Heart left ventricle (tissue), 16 donors: Measurements from ENCODE around the gene CELA3B. TPM values are rescaled to one million over a fixed set of nuclear protein-coding genes. Genes with fewer than 3 reads are reported as not detected.
"Not testable (repeated sequence)": the region's sequence is repeated elsewhere in the genome, so short reads cannot be mapped to it uniquely, and the experiment has no call there.

Source experiments
- ATAC-seq, 4 donors: fragments of 200-7000 bp; cut with Tn5 transposase; one replicate each; pipeline ENCODE4 v1.9.1; 2020 to 2022; ENCODE audit warnings: moderate library complexity in 4 of 4, mild to moderate bottlenecking in 3 of 4, moderate number of reproducible peaks in 1 of 4
- DNase-seq, 5 donors: peaks; one replicate each; pipeline ENCODE4 v3.0.0-alpha.2; 2020
- H3K27ac ChIP-seq, 12 donors: fragments of 200-600 bp; sonication (generic) in 4 of 12; one replicate each; pipeline versions ENCODE4 v1.5.0 to v1.8.0; 2016 to 2022; ENCODE audit warnings: mild to moderate bottlenecking in 2 of 12
- H3K27me3 ChIP-seq, 9 donors: fragments of 200-600 bp; sonication (generic) in 2 of 9; one replicate each; pipeline versions ENCODE4 v1.5.1 to v1.8.0; 2016 to 2022; ENCODE audit warnings: mild to moderate bottlenecking in 3 of 9
- H3K36me3 ChIP-seq, 9 donors: fragments of 200-600 bp; sonication (generic) in 2 of 9; one replicate each; pipeline versions ENCODE4 v1.5.0 to v1.8.0; 2018 to 2022; ENCODE audit warnings: mild to moderate bottlenecking in 2 of 9
- H3K4me1 ChIP-seq, 12 donors: fragments of 200-600 bp; sonication (generic) in 4 of 12; one replicate each; pipeline versions ENCODE4 v1.5.0 to v1.8.0; 2016 to 2022; ENCODE audit warnings: mild to moderate bottlenecking in 3 of 12
- H3K4me3 ChIP-seq, 12 donors: fragments of 200-600 bp; sonication (generic) in 4 of 12; one replicate each; pipeline versions ENCODE4 v1.5.0 to v1.8.0; 2017 to 2022; ENCODE audit warnings: mild to moderate bottlenecking in 9 of 12, moderate library complexity in 4 of 12
- H3K9me3 ChIP-seq, 12 donors: fragments of 200-600 bp; sonication (generic) in 4 of 12; one replicate each; pipeline versions ENCODE4 v1.5.0 to v1.8.0; 2016 to 2022; ENCODE audit warnings: mild to moderate bottlenecking in 1 of 12
- POLR2A ChIP-seq, 2 donors: fragments of 450-650 bp; IDR thresholded peaks; one replicate each; pipeline ENCODE4 v1.6.1; 2017; ENCODE audit warnings: antibody characterized with exemption in 2 of 2, mild to moderate bottlenecking in 2 of 2, moderate library complexity in 2 of 2
- WGBS, 4 donors: extraction: QIAGEN DNeasy Blood & Tissue Kit in 2 of 4; methylation state at CpG; one replicate each; pipeline versions ENCODE4 v1.1.5 to v1.1.7; 2013 to 2018; 5-methylcytosine and 5-hydroxymethylcytosine counted together
- intact Hi-C, 10 donors: fragments of 100-400 bp; cut with DNase I; formaldehyde crosslinking; loops; one replicate each; pipeline versions ENCODE4 v1.11.1 to v1.14.2; 2022
- polyA plus RNA-seq, 2 donors: library from polyadenylated mRNA; stranded (reverse); fragments of 200-250 nt; gene quantifications; one replicate each; pipeline ENCODE4 v1.2.3, GENCODE V29; 2013
- total RNA-seq, 9 donors: library from RNA; depleted of rRNA in 2 of 9; stranded (reverse); fragments of >200 nt in 2 of 9; fragmentation: NEBNext Ultra II Directional in 3 of 9; extraction: Animal tissue kit (Norgen Biotek cat#: 25700) in 3 of 9; gene quantifications; one replicate each; pipeline versions ENCODE4 v1.1.0 to v1.2.4, GENCODE V29; 2016 to 2023
- TF ChIP-seq, protein P1 (sequence below), 12 donors: fragments of 200-600 bp; sonication (generic) in 4 of 12; IDR thresholded peaks; one replicate each; pipeline versions ENCODE4 v1.5.0 to v1.8.0; 2018 to 2022; ENCODE audit warnings: antibody characterized with exemption in 12 of 12, mild to moderate bottlenecking in 5 of 12
- donor health status: ischemic (EF 13 %, LVEDD 7.1; RV severe dilation, severe dysfunction).
- donor health status: healthy with polysubstance abuse.
- donor health status: DM: no; HTN: yes; CAD: no.
- donor health status: DM: no; HTN: no; CAD: no.
- donor health status: ischemic (EF 25% LVEDD 6.9; RV normal size, moderate dysfunction).
- donor health status: ischemic (EF 25% LVEDD 5.7; RV mildly dilated, moderate dysfunction).
- donor health status: healthy.
- donor health status: DM: yes; HTN: yes; CAD: no.
- donor health status: ischemic (EF 35%, LVEDD 5.7; RV mildly dilated, moderate dysfunction).
- donor health status: nonischemic (EF 11% LVEDD 7.7; RV severe dilation, severe dysfunction).
- donor health status: DM: yes; HTN: yes; CAD: no.
- donor health status: PGD.
- donor health status: ischemic (EF 29% LVEDD 5.4; RV normal size, mild dysfunction).
- donor health status: nonischemic (EF 23%, LVEDD 6.1; RV moderate dilation, normal function).

Gene CELA3B
- total and polyA plus RNA-seq, 11 donors, result 0.24 to 2.6 (median 1.5) TPM; not detected in 5

- H3K4me3 ChIP-seq, H3K36me3 ChIP-seq, H3K27ac ChIP-seq, ATAC-seq, DNase-seq, H3K27me3 ChIP-seq, H3K4me1 ChIP-seq, H3K9me3 ChIP-seq, intact Hi-C loops: not testable (repeated sequence)
- WGBS, 4 donors, result 90 to 96% (median 93%) methylated on average over 8 of the region's 8 CpGs
Observed at GRCh38 chr1:21994716-21995115, 17.9 kb downstream of the CELA3B start.

GRCh38 chr1:21996663-21996970 is 19.8 kb downstream of the CELA3B start:
- H3K27me3 ChIP-seq, DNase-seq, ATAC-seq, H3K36me3 ChIP-seq, H3K27ac ChIP-seq, H3K9me3 ChIP-seq, H3K4me1 ChIP-seq, intact Hi-C loops, H3K4me3 ChIP-seq: not testable (repeated sequence)
- 86 to 94% (median 89%) methylated on average over 2 to 3 of the region's 3 CpGs for WGBS, 4 donors

DNA sequence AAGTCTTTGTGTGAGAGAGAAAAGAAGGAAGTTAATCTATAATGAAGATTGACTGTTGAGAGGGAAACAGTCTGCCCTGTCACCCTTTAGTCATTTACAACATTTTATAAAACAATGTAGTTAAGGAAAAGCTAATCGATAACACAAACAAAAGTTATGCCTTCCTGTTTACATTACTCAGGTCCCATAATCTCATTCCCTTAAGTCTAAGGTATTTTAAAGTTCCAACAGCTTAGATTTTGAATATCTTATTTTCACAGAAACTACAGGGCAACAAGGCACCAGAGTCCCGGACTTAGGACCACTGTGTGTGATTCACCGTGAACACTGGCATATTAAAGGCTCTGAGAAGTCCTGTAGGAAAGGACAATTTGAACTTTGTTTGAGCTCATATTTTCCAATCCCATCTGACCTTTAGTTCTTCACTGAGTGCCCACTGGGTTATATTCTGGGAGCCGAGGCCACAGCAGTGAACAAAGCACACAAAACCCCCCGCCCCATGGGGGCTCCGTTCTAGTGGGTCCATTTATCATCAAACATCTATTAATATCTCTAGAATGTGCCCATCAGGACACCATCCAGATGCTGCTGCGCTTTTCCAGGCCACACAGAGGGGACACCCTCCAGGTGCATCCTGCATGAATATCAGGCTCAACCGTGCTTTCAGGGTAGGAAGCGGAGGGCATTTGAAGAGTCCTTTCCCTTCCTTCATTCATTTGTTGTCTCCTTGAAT is 21.2 kb downstream of the CELA3B start:
- peak in 1 of 5 donors; percentile 24 for DNase-seq
- H3K4me1 ChIP-seq, H3K9me3 ChIP-seq, H3K27me3 ChIP-seq, H3K36me3 ChIP-seq, H3K27ac ChIP-seq, intact Hi-C loops, ATAC-seq, H3K4me3 ChIP-seq: not testable (repeated sequence)
- WGBS, 4 donors, result 65 to 81% (median 73%) methylated on average over 9 of the region's 9 CpGs

- H3K27ac ChIP-seq, H3K9me3 ChIP-seq, H3K36me3 ChIP-seq, ATAC-seq, H3K4me1 ChIP-seq, H3K4me3 ChIP-seq, intact Hi-C loops, H3K27me3 ChIP-seq: not testable (repeated sequence)
- 61 to 76% (median 73%) methylated on average over 6 to 15 of the region's 15 CpGs for WGBS, 4 donors
- DNase-seq, result peak in 1 of 5 donors; percentile 7
Observed at GRCh38 chr1:21998624-21999294, 21.9 kb downstream of the CELA3B start.

GRCh38 chr1:21999645-22000044 is 22.8 kb downstream of the CELA3B start:
- H3K27me3 ChIP-seq, intact Hi-C loops, H3K4me1 ChIP-seq, H3K4me3 ChIP-seq, H3K27ac ChIP-seq, H3K9me3 ChIP-seq, H3K36me3 ChIP-seq: not testable (repeated sequence)
- ATAC-seq, result peak in 3 of 4 donors; percentile 68 to 76 (median 75)
- WGBS, 4 donors, result 10 to 43% (median 33%) methylated on average over 4 to 7 of the region's 7 CpGs
- peak in 1 of 5 donors; percentile 14 for DNase-seq

DNA sequence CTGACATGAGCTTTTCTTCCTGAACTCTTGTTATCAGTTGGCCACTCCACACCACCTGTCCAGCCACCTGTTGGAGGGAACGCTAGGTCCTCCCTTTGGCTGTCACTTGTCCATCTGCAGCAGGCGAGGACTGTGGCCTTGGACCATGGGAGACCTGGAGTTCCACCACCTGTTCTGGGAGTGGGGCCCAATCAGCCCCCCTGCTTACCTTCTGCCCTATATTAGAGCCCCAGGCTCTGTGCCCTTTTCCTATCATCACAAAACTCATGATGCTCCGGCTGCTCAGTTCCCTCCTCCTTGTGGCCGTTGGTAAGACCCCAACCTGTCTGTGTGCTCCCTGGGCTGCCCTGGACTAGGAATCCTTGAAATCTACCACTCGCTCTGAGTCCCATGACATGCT is 24.6 kb downstream of the CELA3B start, which contains the start of gene CELA3A:
Gene CELA3A (plus strand): TSS at position 249 of the 400 bp plus-strand sequence. CDS start 18 bp downstream, at position 267.
- no peaks in the 10 kb centered on the region for H3K4me1 ChIP-seq
- no peaks in the 10 kb centered on the region for H3K36me3 ChIP-seq
- ATAC-seq (no peak), DNase-seq (peak in 1 of 5 donors; percentile 20)
- WGBS, 4 donors, result 57 to 85% (median 76%) methylated on average over 5 of the region's 5 CpGs
- TF ChIP-seq, protein P1, sequence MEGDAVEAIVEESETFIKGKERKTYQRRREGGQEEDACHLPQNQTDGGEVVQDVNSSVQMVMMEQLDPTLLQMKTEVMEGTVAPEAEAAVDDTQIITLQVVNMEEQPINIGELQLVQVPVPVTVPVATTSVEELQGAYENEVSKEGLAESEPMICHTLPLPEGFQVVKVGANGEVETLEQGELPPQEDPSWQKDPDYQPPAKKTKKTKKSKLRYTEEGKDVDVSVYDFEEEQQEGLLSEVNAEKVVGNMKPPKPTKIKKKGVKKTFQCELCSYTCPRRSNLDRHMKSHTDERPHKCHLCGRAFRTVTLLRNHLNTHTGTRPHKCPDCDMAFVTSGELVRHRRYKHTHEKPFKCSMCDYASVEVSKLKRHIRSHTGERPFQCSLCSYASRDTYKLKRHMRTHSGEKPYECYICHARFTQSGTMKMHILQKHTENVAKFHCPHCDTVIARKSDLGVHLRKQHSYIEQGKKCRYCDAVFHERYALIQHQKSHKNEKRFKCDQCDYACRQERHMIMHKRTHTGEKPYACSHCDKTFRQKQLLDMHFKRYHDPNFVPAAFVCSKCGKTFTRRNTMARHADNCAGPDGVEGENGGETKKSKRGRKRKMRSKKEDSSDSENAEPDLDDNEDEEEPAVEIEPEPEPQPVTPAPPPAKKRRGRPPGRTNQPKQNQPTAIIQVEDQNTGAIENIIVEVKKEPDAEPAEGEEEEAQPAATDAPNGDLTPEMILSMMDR (IDR thresholded peaks at IDR 0.05), result no peak
- TF ChIP-seq POLR2A (IDR thresholded peaks at IDR 0.05), result no peak
- H3K9me3 ChIP-seq, result no peaks in the 10 kb centered on the region
- no peaks in the 10 kb centered on the region for H3K27me3 ChIP-seq
- intact Hi-C loops, result no loop called here
- H3K4me3 ChIP-seq, result no peak within 1 kb of the TSS
- no peak within 1 kb of the TSS for H3K27ac ChIP-seq

DNA sequence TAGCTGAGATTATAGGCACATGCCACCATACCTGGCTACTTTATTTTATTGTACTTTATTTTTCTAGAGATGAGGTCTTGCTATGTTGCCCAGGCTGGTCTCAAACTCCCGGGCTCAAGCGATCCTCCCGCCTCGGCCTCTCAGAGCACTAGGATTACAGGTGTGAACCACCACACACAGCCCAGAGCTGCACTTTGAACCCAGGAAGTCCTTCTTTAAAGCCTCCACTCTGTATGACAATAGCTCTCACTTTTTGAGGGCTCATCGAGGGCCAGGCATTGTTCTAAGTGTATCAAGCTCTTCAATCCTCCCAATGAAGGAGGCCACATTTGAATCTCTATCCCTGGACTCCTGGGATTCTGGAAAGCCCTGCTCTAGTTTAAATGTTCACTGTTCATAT is 25.6 kb downstream of the CELA3B start:
- WGBS, 4 donors, result 37 to 84% (median 76%) methylated on average over 1 to 5 of the region's 5 CpGs
- H3K27ac ChIP-seq, H3K9me3 ChIP-seq, intact Hi-C loops, H3K27me3 ChIP-seq, H3K4me3 ChIP-seq, H3K36me3 ChIP-seq, ATAC-seq, H3K4me1 ChIP-seq: not testable (repeated sequence)
- DNase-seq, result peak in 1 of 5 donors; percentile 0

- peak in 1 of 5 donors; percentile 18 for DNase-seq
- H3K27me3 ChIP-seq, intact Hi-C loops, H3K9me3 ChIP-seq, H3K4me3 ChIP-seq, H3K36me3 ChIP-seq, ATAC-seq, H3K4me1 ChIP-seq, H3K27ac ChIP-seq: not testable (repeated sequence)
- WGBS, 4 donors, result 76 to 92% (median 88%) methylated on average over 8 of the region's 8 CpGs
Observed at GRCh38 chr1:22002875-22003274, 26.1 kb downstream of the CELA3B start.

GRCh38 chr1:22003959-22004358 is 27.1 kb downstream of the CELA3B start:
- H3K9me3 ChIP-seq, intact Hi-C loops, H3K27me3 ChIP-seq, H3K27ac ChIP-seq, H3K4me1 ChIP-seq, H3K36me3 ChIP-seq, ATAC-seq, H3K4me3 ChIP-seq: not testable (repeated sequence)
- 90 to 100% (median 96%) methylated on average over 2 to 3 of the region's 3 CpGs for WGBS, 4 donors
- DNase-seq, result peak in 1 of 5 donors; percentile 18
